DLD1 (cell line): ENCODE measurements around the gene PLD5.
"Not testable (repeated sequence)": the region's sequence is repeated elsewhere in the genome, so short reads cannot be mapped to it uniquely, and the experiment has no call there.

Source experiments
- in situ Hi-C: cut with HindIII; loops from 2 replicates; pipeline ENCODE4 v1.10.0; 2017; ENCODE audit warnings: low sequenced_read_pairs

PLD5 gene

GRCh38 chr1:242214455-242214854, 310.0 kb downstream of the PLD5 start:
- in situ Hi-C loops = not testable (repeated sequence)

DNA sequence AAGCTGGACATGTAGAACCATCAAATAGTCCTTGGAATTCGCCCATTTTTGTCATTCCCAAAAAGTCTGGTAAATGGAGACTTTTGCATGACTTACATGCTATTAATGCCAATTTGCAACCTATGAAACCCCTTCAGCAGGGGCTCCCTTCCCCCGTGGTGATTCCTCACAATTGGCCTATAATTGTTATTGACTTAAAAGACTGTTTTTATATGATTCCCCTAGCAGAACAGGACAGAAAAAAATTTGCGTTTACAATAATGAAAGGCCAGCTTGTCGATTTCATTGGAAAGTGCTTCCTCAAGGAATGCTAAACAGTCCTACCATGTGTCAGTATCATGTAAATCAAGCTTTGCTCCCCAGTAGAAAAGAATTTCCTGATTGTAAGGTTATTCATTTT, 311.5 kb downstream of the PLD5 start:
- in situ Hi-C loops = not testable (repeated sequence)

GRCh38 chr1:242212401-242212800, 312.1 kb downstream of the PLD5 start:
- in situ Hi-C loops = no loop called here

GRCh38 chr1:242211254-242212022, 313.1 kb downstream of the PLD5 start:
- in situ Hi-C loops = no loop called here

- in situ Hi-C loops = not testable (repeated sequence)
Observed at GRCh38 chr1:242210316-242210715, 314.2 kb downstream of the PLD5 start.

DNA sequence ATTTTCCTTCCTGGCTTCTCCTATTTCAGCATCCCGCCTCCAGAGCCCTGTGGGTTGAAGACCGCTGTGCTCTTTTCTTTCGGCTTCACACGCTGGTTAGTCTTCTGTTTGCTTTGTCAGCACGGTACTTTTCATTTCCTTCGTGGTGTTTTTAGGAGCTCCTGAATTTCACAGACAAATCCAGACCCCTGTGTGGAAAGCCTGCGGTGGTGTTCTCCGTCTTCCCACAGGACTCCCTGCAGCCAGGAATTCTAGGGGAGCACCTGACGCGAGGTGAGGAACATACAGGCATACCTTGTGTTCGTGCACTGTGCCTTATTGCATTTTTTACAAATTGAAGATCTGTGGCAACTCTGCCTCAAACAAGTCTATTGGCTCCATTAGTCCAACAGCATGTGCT, 315.4 kb downstream of the PLD5 start:
- in situ Hi-C loops = no loop called here

GRCh38 chr1:242208021-242208420, 316.5 kb downstream of the PLD5 start:
- in situ Hi-C loops = no loop called here

DNA sequence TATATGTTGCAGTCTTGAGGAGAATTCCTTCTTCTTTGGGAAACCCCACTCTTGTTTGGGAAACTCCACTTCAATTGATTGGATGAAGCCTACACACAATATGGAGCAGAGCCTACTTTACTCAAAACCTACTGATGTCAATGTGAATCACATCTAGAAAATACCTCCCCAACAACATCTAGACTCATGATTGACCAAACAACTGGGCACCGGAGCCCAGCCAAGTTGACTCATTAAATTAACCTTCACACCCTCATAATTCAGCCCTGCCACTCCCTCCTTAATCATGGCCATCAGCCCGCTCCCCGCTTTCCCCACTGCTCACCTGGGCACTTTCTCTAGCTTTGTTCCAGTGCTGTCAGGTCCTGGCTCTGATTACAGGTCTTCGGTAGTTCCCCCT, 317.5 kb downstream of the PLD5 start:
- in situ Hi-C loops = no loop called here

DNA sequence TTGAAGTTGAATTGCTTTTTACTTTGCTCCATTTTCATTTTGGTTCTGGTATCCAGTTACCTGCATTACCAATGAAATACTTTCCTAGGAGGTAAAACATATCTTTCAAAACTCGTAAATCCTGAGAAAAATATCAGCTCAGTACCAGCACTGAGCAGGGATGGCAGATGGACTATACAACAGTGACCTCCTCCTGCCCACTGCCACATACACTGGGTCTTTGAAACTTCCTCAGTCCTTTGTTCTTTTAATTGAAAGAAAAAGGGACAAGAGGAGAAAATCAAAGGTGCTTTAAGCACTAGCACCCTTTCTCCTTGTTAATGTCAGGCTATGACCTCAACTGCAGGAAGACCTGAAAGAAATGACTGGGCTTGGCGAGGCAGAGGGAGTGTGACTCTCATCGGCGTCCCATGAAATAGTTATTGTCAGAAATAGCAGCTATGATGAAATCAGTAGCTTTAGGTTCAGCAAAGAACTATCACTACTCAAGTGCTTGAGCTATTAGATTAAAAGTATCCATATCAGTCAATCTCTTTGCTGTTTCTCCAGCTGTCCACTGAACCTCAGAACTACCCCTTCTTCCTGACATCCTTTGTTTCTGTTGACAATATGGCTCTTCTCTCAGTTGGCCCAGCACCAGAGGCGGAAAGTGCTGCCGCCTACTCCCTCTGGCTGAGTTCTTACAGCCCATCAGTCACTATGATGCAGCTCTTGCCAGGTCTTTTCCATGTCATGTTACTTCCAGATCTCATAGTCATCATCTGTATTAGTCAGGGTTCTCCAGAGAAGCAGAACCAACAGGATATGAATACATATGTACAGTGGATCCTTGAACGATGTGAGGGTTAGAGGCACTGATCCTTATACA, 318.6 kb downstream of the PLD5 start:
- in situ Hi-C loops = no loop called here

DNA sequence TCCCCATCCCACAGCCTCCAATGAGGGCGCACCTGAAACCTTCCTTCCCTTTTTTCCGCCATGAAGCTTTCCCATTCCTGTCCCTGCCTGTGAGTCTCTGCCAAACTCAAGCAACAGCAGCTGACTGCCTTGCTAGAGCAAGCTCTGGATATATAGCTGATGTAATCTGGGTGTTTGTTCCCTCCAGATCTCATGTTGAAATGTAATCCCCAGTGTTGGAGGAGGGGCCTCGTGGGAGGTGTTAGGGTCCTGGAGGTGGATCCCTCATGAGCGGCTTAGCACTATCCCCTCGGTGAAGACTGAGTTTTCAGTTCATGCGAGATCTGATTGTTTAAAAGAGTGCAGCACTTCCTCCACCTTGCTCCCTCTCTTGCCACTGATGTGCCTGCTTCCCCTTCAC, 321.2 kb downstream of the PLD5 start:
- in situ Hi-C loops = no loop called here

DNA sequence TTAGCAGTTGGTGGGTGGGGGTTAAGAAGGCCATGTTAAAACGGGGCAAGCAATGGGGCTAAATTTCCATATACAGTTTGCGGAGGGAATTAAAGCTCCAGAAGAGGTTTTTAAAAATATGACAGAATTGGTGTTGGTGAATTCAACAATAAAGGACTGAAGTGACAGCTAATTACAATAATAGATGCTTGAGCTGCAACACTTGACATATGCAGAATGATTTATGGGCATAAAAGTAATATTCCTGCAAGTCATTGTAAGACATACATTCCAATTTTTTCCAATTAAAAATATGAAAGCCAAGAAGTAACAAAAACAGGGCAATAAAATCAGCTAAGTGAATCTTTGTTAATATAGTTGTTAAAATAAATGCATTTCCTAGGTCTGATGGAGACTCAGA, 323.4 kb downstream of the PLD5 start:
- in situ Hi-C loops = no loop called here

DNA sequence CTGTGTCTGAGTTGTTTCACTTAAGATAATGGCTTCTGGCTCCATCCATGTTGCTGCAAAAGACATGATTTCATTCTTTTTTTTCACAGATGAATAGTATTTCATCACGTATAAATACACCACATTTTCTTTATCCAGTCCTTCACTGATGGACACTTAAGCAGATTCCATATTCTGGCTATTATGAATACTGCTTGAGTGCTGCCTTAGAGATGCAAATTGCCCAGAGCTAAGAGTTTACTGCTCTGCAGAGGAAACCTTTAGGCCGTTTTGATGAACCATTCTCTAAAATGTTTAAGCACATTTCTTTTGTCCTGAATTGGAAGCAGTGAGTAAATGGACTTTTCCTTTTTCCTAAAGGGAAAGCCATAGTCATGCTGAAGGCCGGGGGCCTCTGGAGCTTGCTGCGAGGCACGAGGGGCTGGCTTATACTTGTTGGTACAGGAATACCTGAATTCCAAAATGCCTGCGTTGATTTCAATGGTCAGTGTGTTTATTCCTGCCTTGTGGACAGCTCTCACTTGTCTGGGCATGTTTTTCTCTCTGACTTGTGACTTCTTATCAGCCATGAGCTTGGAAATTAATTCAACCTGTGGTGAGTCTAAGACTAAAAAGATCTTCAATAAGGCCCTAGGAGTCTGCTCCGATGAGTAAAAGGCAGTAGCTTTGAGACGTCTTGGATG, 324.6 kb downstream of the PLD5 start:
- in situ Hi-C loops = no loop called here

DNA sequence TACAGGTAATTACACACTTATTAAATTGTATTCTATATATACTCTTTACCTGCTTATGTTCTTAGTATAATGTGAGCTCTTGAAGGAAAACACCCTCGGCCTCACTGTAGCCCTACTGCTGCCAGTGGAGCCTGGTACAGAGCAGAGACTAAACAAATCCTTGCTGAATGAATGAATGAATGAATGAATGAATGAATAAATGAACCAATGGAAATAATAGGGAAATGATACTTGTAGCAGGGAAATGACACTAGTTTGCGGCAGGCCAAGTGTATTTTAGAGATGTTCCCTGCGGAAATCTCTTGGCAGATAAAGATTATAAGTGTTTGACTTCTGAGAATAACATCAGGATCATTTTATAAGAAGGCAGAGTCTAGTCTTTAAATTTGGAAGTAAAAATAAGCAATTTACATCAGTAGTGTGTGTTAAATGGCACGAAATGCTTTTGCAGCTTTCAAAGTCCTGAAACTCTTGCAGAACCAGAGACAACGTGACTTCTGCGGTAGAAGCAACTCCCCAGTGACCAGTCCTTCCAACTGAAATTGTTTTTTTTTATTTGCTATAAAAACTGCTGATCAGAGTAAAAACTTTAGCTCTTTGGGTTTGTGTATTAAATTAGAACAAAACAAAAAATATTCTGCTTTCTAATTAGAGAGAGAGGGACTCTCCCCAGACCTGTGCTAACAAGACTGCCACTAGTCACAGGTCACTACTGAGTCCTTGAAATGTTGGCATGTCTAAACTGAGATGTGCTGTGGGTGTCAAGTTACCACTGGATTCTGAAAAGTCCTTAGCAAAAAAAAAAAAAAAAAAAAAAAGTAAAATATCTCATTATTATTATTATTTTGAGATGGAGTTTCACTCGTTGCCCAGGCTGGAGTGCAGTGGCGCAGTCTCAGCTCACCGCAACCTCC, 326.3 kb downstream of the PLD5 start:
- in situ Hi-C loops = no loop called here

GRCh38 chr1:242196914-242197313, 327.6 kb downstream of the PLD5 start:
- in situ Hi-C loops = no loop called here

GRCh38 chr1:242196101-242196500, 328.4 kb downstream of the PLD5 start:
- in situ Hi-C loops = no loop called here

GRCh38 chr1:242189591-242189990, 334.9 kb downstream of the PLD5 start:
- in situ Hi-C loops = no loop called here

GRCh38 chr1:242187816-242188215, 336.7 kb downstream of the PLD5 start:
- in situ Hi-C loops = no loop called here

DNA sequence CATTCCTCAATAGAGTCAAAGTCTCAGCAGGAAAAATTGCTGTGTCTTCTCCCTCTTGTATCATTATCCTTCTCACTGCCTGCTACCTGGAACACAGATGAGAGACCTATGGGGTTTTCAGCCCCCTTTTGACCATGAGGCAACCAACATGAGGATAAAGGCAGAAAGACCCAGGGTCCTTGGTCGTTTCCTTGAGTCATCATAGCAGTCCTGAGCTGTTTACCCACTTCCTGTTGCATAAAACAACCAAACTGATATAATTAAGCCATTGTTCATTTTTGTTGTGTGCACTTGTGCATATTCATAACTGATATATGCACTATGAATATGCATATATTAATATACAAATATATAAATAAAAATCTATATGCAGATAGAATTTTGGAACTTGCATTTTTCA, 337.3 kb downstream of the PLD5 start:
- in situ Hi-C loops = no loop called here

DNA sequence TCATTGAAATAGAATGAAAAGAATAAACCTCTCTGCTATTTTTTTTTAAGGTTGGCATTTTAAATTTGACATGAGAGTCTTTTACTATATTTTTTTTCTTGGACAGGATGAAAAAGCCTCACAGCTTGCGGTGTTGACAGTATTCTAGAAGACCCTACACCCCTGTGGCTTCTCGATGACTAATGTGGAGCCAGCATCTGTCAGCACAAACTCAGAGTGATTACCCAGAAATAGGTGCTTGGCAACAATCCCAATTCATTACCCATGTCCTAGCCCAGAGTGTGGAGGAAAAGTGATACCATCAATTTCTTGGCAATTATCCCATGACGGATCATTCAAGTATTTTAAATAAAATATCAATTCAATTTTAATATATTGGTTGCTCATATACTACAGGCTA, 338.8 kb downstream of the PLD5 start:
- in situ Hi-C loops = no loop called here

DNA sequence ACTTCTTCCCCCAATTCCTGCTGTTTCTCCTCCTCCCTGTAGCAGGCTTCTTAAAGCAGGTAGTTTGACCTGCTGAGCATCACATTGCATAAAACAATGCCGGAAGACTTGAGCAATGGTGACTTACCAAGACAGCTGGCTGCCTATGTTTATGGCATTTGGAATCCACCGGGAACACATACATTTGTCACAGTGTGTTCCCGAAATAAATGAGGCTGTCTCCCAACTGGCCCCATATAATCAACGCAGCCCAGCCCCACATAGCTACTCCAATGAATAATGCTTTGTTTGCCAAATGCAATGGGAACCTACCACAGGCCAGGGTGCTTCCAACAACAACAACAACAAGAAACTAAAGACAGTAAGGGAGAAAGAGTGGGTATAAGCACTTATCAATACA, 339.5 kb downstream of the PLD5 start:
- in situ Hi-C loops = no loop called here

- in situ Hi-C loops = not testable (repeated sequence)
Observed at GRCh38 chr1:242179767-242180166, 344.7 kb downstream of the PLD5 start.
